CD8-positive, alpha-beta memory T cell (primary cell): Measurements from ENCODE around the gene UNK. TPM values are rescaled to one million over a fixed set of nuclear protein-coding genes. Genes with fewer than 3 reads are reported as not detected.
A peak's percentile ranks its signal among the peaks of the same experiment; 100 is the strongest.
"Not testable (repeated sequence)": the region's sequence is repeated elsewhere in the genome, so short reads cannot be mapped to it uniquely, and the experiment has no call there.

Experiments
- CTCF ChIA-PET: fragments of 350-600 bp; sonication (Branson Sonifier 250); formaldehyde crosslinking; loops from one replicate; lab custom pipeline; 2021; ENCODE audit warnings: antibody characterized with exemption; lab: Charles Lee
- POLR2A ChIA-PET: fragments of 350-600 bp; sonication (Branson Sonifier 250); formaldehyde crosslinking; loops from one replicate; lab custom pipeline; 2021; ENCODE audit warnings: antibody characterized with exemption; lab: Charles Lee
- DNase-seq, 5 donors: peaks; one replicate each; pipeline versions ENCODE4 v3.0.0 to v3.0.0-alpha.2; 2020 to 2022; ENCODE audit warnings: mixed read lengths in 1 of 5
- H3K27ac ChIP-seq: one replicate; pipeline ENCODE4 v1.7.0; 2013; ENCODE audit warnings: low read depth, mild to moderate bottlenecking, low read length, moderate library complexity
- H3K27me3 ChIP-seq: 2 replicates; pipeline ENCODE4 v1.7.0; 2013; ENCODE audit warnings: low read length, mild to moderate bottlenecking; ENCODE audit not compliant: insufficient read depth, poor library complexity, severe bottlenecking
- H3K36me3 ChIP-seq: 2 replicates; pipeline ENCODE4 v1.7.0; 2013; ENCODE audit warnings: mild to moderate bottlenecking, low read length, moderate library complexity; ENCODE audit not compliant: insufficient read depth
- H3K4me1 ChIP-seq: 2 replicates; pipeline ENCODE4 v1.7.0; 2013; ENCODE audit warnings: mild to moderate bottlenecking, low read length, moderate library complexity; ENCODE audit not compliant: insufficient read depth
- H3K4me3 ChIP-seq: 2 replicates; pipeline ENCODE4 v1.7.0; 2013; ENCODE audit warnings: mild to moderate bottlenecking, low read length
- H3K9me3 ChIP-seq: 2 replicates; pipeline ENCODE4 v1.7.0; 2013; ENCODE audit warnings: mild to moderate bottlenecking, low read length
- H3K27ac Mint-ChIP-seq, 8 donors: one replicate each; pipeline ENCODE4 v1.8.0; 2020 to 2021; ENCODE audit warnings: mixed read lengths in 8 of 8, mild to moderate bottlenecking in 6 of 8, inconsistent platforms in 3 of 8, moderate library complexity in 3 of 8
- H3K27me3 Mint-ChIP-seq, 2 donors: one replicate each; pipeline ENCODE4 v1.8.0; 2020 to 2021; ENCODE audit warnings: mixed read lengths in 2 of 2, mild to moderate bottlenecking in 1 of 2, moderate library complexity in 1 of 2
- H3K36me3 Mint-ChIP-seq, 3 donors: one replicate each; pipeline ENCODE4 v1.8.0; 2020 to 2021; ENCODE audit warnings: mixed read lengths in 3 of 3, inconsistent platforms in 1 of 3, mild to moderate bottlenecking in 1 of 3
- H3K4me1 Mint-ChIP-seq, 3 donors: one replicate each; pipeline ENCODE4 v1.8.0; 2020 to 2021; ENCODE audit warnings: mixed read lengths in 3 of 3, inconsistent platforms in 1 of 3, mild to moderate bottlenecking in 1 of 3
- H3K4me3 Mint-ChIP-seq, 7 donors: one replicate each; pipeline ENCODE4 v1.8.0; 2020 to 2021; ENCODE audit warnings: mixed read lengths in 7 of 7, mild to moderate bottlenecking in 6 of 7, moderate library complexity in 4 of 7, inconsistent platforms in 2 of 7
- H3K9me3 Mint-ChIP-seq, 5 donors: one replicate each; pipeline ENCODE4 v1.8.0; 2020 to 2022; ENCODE audit warnings: mixed read lengths in 5 of 5, mild to moderate bottlenecking in 3 of 5, moderate library complexity in 2 of 5, inconsistent platforms in 1 of 5
- polyA plus RNA-seq: library from polyadenylated mRNA; unstranded; fragments of 300-500 nt; fragmentation: Illumina TruSeq; gene quantifications from one replicate; pipeline ENCODE4 v1.2.3, GENCODE V29; 2021
- total RNA-seq, 2 experiments: library from RNA; stranded (reverse); gene quantifications; one replicate each; pipeline ENCODE4 v1.2.3, GENCODE V29; 2021

The UNK gene
- total and polyA plus RNA-seq, 3 experiments from 2014 or later = 24.4 to 32.8 (median 29.3) TPM

DNA sequence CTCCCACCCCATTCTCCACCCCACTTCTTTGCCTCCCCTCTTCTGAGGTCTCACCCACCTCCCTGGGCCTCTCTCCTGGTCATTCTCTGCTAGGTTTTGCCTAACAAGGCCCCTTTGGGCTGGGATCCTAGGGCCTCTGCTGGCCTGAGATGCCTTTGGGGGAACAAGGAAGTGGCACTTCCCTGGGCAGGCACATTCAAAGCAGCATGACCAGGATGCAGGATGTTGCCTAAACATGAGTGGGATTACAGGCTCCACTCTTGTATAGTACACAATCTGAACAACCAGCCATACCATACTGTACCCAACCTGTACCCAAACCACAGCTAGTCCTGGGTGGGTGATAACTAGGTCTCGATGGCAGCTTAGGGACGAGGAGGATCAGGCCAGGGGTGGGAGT, 28.6 kb upstream of the UNK start:
- ChIA-PET POLR2A (no interaction called here), CTCF (interaction anchor here (1.5 to 4.9 kb wide), 3 partner anchors 8 to 90 kb away, joined by 5 to 63 read pairs (median 5); partner anchors contain the start of gene GALK1)
- H3K4me3 ChIP-seq = no peak overlapping the region
- Mint-ChIP-seq H3K4me3 (peak overlapping the region in 2 of 7 donors; percentile 10 to 68), H3K9me3 (no peaks in the 10 kb centered on the region), H3K27me3 (no peaks in the 10 kb centered on the region), H3K4me1 (peaks cover 5 to 12% (median 8%) of the 10 kb centered on the region in 3 donors), H3K36me3 (peaks cover 0 to 6% (median 2%) of the 10 kb centered on the region in 3 donors), H3K27ac (peak overlapping the region in 1 of 8 donors; percentile 33)
- H3K27me3 ChIP-seq = no peaks in the 10 kb centered on the region
- DNase-seq = no peak
- H3K9me3 ChIP-seq = no peaks in the 10 kb centered on the region
- no peak overlapping the region for H3K27ac ChIP-seq
- H3K4me1 ChIP-seq = peaks cover 8% of the 10 kb centered on the region
- H3K36me3 ChIP-seq = no peaks in the 10 kb centered on the region

- DNase-seq = no peak
- Mint-ChIP-seq H3K9me3 (no peaks in the 10 kb centered on the region), H3K27me3 (no peaks in the 10 kb centered on the region), H3K4me3 (no peak overlapping the region), H3K4me1 (peaks cover 5 to 12% (median 8%) of the 10 kb centered on the region in 3 donors), H3K27ac (no peak overlapping the region), H3K36me3 (peaks cover 0 to 6% (median 2%) of the 10 kb centered on the region in 3 donors)
- H3K4me3 ChIP-seq = no peak overlapping the region
- H3K27ac ChIP-seq = no peak overlapping the region
- CTCF ChIA-PET = interaction anchor here (1.5 to 4.9 kb wide), 3 partner anchors 7 to 89 kb away, joined by 5 to 63 read pairs (median 5); partner anchors contain the start of gene GALK1
- no peaks in the 10 kb centered on the region for H3K36me3 ChIP-seq
- peaks cover 8% of the 10 kb centered on the region for H3K4me1 ChIP-seq
- H3K27me3 ChIP-seq = no peaks in the 10 kb centered on the region
- no peaks in the 10 kb centered on the region for H3K9me3 ChIP-seq
- POLR2A ChIA-PET = no interaction called here
These were observed 28.0 kb upstream of the UNK start for GRCh38 chr17:75756451-75757085.

GRCh38 chr17:75757086-75757681, 27.4 kb upstream of the UNK start:
- POLR2A ChIA-PET = interaction anchor here (0.5 kb wide), 1 partner anchor 103 kb away, joined by 4 read pairs; no protein-coding TSS in a partner anchor
- peaks cover 0 to 7% (median 2%) of the 10 kb centered on the region in 3 donors for H3K36me3 Mint-ChIP-seq
- DNase-seq = no peak
- Histone ChIP-seq H3K27ac (no peak overlapping the region), H3K4me1 (peaks cover 8% of the 10 kb centered on the region), H3K27me3 (no peaks in the 10 kb centered on the region), H3K36me3 (no peaks in the 10 kb centered on the region), H3K9me3 (no peaks in the 10 kb centered on the region), H3K4me3 (no peak overlapping the region)
- H3K4me3 Mint-ChIP-seq = no peak overlapping the region
- CTCF ChIA-PET = interaction anchor here (1.5 to 2.0 kb wide), 2 partner anchors 9 to 89 kb away, joined by 5 read pairs; no protein-coding TSS in a partner anchor
- H3K27me3 Mint-ChIP-seq = no peaks in the 10 kb centered on the region
- peaks cover 5 to 13% (median 8%) of the 10 kb centered on the region in 3 donors for H3K4me1 Mint-ChIP-seq
- no peaks in the 10 kb centered on the region for H3K9me3 Mint-ChIP-seq
- H3K27ac Mint-ChIP-seq = no peak overlapping the region

- Histone ChIP-seq H3K36me3 (no peaks in the 10 kb centered on the region), H3K9me3 (no peaks in the 10 kb centered on the region), H3K27ac (no peak overlapping the region), H3K27me3 (no peaks in the 10 kb centered on the region), H3K4me1 (peaks cover 9% of the 10 kb centered on the region), H3K4me3 (no peak overlapping the region)
- no peaks in the 10 kb centered on the region for H3K27me3 Mint-ChIP-seq
- peaks cover 5 to 18% (median 9%) of the 10 kb centered on the region in 3 donors for H3K4me1 Mint-ChIP-seq
- no peaks in the 10 kb centered on the region for H3K9me3 Mint-ChIP-seq
- no peak for DNase-seq
- H3K4me3 Mint-ChIP-seq = no peak overlapping the region
- no peak overlapping the region for H3K27ac Mint-ChIP-seq
- POLR2A ChIA-PET = no interaction called here
- peaks cover 0 to 12% (median 2%) of the 10 kb centered on the region in 3 donors for H3K36me3 Mint-ChIP-seq
- CTCF ChIA-PET = interaction anchor here (1.9 kb wide), 1 partner anchor 125 kb away, joined by 4 read pairs; the partner anchor contains the start of gene SMIM5
These were observed 26.3 kb upstream of the UNK start for GRCh38 chr17:75758131-75758905.

DNA sequence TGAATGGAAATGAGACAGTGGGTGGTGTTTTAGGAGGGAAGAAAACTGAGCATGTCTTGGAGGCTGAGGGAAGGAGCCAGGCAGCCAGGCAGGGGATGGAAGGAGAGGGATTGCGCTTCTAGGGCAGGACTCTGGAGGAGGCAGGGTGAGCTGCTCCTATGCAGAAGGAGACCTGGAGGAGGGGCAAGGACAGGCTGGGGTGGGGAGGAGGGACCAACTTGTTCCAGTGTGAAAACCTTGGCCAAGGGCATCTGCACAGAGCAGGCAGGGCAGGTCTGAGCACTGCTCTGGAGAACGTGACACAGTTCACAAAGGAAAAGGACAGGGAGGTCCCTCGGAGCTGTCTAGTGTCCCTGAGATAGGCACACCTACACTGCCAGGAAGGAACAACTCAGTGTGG, 25.1 kb upstream of the UNK start:
- Mint-ChIP-seq H3K36me3 (peaks cover 0 to 12% (median 2%) of the 10 kb centered on the region in 3 donors), H3K27ac (no peak overlapping the region), H3K4me3 (no peak overlapping the region), H3K4me1 (peaks cover 12 to 28% (median 14%) of the 10 kb centered on the region in 3 donors), H3K9me3 (no peaks in the 10 kb centered on the region), H3K27me3 (no peaks in the 10 kb centered on the region)
- Histone ChIP-seq H3K9me3 (no peaks in the 10 kb centered on the region), H3K27ac (no peak overlapping the region), H3K36me3 (no peaks in the 10 kb centered on the region), H3K4me1 (peaks cover 14% of the 10 kb centered on the region), H3K27me3 (no peaks in the 10 kb centered on the region), H3K4me3 (no peak overlapping the region)
- DNase-seq = no peak
- ChIA-PET POLR2A (interaction anchor here (1.0 kb wide), 1 partner anchor 21 kb away, joined by 5 read pairs; no protein-coding TSS in a partner anchor), CTCF (interaction anchor here (1.1 to 1.9 kb wide), 3 partner anchors 12 to 126 kb away, joined by 3 to 4 read pairs (median 4); partner anchors contain the start of gene SMIM5)

DNA sequence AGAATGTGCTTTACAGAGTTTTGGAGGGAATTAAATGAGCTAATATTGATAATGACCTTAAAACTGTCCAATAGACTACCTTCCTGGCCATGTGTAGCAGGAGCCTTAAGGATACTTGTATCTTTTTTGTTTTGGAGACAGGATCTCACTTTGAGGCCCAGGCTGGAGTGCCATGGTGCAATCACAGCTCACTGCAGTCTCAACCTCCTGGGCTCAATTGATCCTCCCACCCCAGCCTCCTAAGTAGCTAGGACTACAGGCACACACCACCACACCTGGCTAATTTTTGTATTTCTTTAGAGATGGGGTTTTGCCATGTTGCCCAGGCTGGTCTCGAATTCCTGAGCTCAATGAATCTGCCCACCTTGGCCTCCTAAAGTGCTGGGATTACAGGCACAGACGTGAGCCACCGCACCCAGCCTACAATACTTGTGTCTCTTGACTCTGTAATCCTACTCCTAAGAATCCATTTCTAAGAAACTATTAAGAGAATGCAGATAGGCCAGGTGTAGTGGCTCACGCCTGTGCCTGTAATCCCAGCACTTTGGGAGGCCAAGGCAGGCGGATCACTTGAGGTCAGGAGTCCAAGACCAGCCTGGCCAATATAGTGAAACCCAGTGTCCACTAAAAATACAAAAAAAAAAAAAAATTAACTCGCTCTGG, 24.5 kb upstream of the UNK start:
- peaks cover 0 to 12% (median 2%) of the 10 kb centered on the region in 3 donors for H3K36me3 Mint-ChIP-seq
- CTCF ChIA-PET = interaction anchor here (0.6 to 1.9 kb wide), 4 partner anchors 12 to 244 kb away, joined by 3 to 4 read pairs (median 4); partner anchors contain the start of gene SMIM5
- H3K9me3 Mint-ChIP-seq, H3K36me3 ChIP-seq, H3K4me3 Mint-ChIP-seq, H3K4me3 ChIP-seq, H3K27ac Mint-ChIP-seq, H3K27ac ChIP-seq, H3K9me3 ChIP-seq, H3K27me3 Mint-ChIP-seq, DNase-seq, H3K27me3 ChIP-seq: not testable (repeated sequence)
- peaks cover 9 to 23% (median 11%) of the 10 kb centered on the region in 3 donors for H3K4me1 Mint-ChIP-seq
- POLR2A ChIA-PET = interaction anchor here (1.0 kb wide), 1 partner anchor 20 kb away, joined by 5 read pairs; no protein-coding TSS in a partner anchor
- peaks cover 13% of the 10 kb centered on the region for H3K4me1 ChIP-seq
